IPS DF 6.9 (cell line): ENCODE results near the gene NPC1L1.
A peak's percentile ranks its signal among the peaks of the same experiment; 100 is the strongest.

Experiments used
- DNase-seq: peaks from one replicate; pipeline ENCODE4 v3.0.0-alpha.2; 2013; ENCODE audit warnings: low read depth, low spot score
- H3K27ac ChIP-seq: one replicate; pipeline ENCODE4 v1.5.1; 2013; ENCODE audit warnings: low read length, control low read depth
- H3K27me3 ChIP-seq: 2 replicates; pipeline ENCODE4 v1.6.1; 2013; ENCODE audit warnings: mild to moderate bottlenecking, low read length; ENCODE audit not compliant: control insufficient read depth, insufficient read depth
- H3K36me3 ChIP-seq: 2 replicates; pipeline ENCODE4 v1.6.1; 2013; ENCODE audit warnings: low read length; ENCODE audit not compliant: control insufficient read depth, insufficient read depth
- H3K4me1 ChIP-seq: 2 replicates; pipeline ENCODE4 v1.6.1; 2013; ENCODE audit warnings: low read length; ENCODE audit not compliant: control insufficient read depth, insufficient read depth
- H3K4me3 ChIP-seq: 2 replicates; pipeline ENCODE4 v1.5.1; 2013; ENCODE audit warnings: mild to moderate bottlenecking, low read length
- H3K9me3 ChIP-seq: 2 replicates; pipeline ENCODE4 v1.6.1; 2013; ENCODE audit warnings: low read length, inconsistent platforms; ENCODE audit not compliant: control insufficient read depth, insufficient read depth
- WGBS: extraction: QIAGEN DNeasy Blood & Tissue Kit; methylation state at CpG from one replicate; pipeline ENCODE4 v1.1.7; 2013; ENCODE audit warnings: mixed read lengths, missing lambda C conversion rate; ENCODE audit not compliant: insufficient read length, insufficient coverage; 5-methylcytosine and 5-hydroxymethylcytosine counted together

Gene NPC1L1

GRCh38 chr7:44541028-44541869, at the start of gene NPC1L1:
TSS of gene NPC1L1 (minus strand) at chr7:44541330. CDS start at chr7:44541259, 71 bp downstream.
- no peaks in the 10 kb centered on the region for H3K36me3 ChIP-seq
- no peaks in the 10 kb centered on the region for H3K4me1 ChIP-seq
- no peak within 1 kb of the TSS for H3K4me3 ChIP-seq
- H3K27me3 ChIP-seq = no peaks in the 10 kb centered on the region
- no peak within 1 kb of the TSS for H3K27ac ChIP-seq
- no CpG with 5 or more reads among the region's 20 CpGs for WGBS
- no peaks in the 10 kb centered on the region for H3K9me3 ChIP-seq
- DNase-seq = no peak

- WGBS = no CpG with 5 or more reads among the region's 1 CpG
- Histone ChIP-seq H3K9me3 (no peaks in the 10 kb centered on the region), H3K27ac (no peak overlapping the region), H3K27me3 (no peaks in the 10 kb centered on the region), H3K36me3 (no peaks in the 10 kb centered on the region), H3K4me3 (no peak overlapping the region), H3K4me1 (no peaks in the 10 kb centered on the region)
- DNase-seq = no peak
Observed at GRCh38 chr7:44590910-44591309, 49.8 kb upstream of the NPC1L1 start.

- WGBS = no CpG with 5 or more reads among the region's 6 CpGs
- Histone ChIP-seq H3K27ac (no peak overlapping the region), H3K4me1 (no peaks in the 10 kb centered on the region), H3K36me3 (no peaks in the 10 kb centered on the region), H3K4me3 (no peak overlapping the region), H3K27me3 (no peaks in the 10 kb centered on the region), H3K9me3 (no peaks in the 10 kb centered on the region)
- no peak for DNase-seq
Observed at GRCh38 chr7:44587843-44588711, 46.9 kb upstream of the NPC1L1 start.

GRCh38 chr7:44583146-44583865, 42.2 kb upstream of the NPC1L1 start:
- peaks cover 5% of the 10 kb centered on the region; the same call in 1 of the 2 replicates for H3K36me3 ChIP-seq
- H3K4me3 ChIP-seq = no peak overlapping the region; the same call in 1 of the 2 replicates
- H3K9me3 ChIP-seq = no peaks in the 10 kb centered on the region
- DNase-seq = no peak
- H3K4me1 ChIP-seq = peaks cover 2% of the 10 kb centered on the region; the same call in 1 of the 2 replicates
- H3K27me3 ChIP-seq = no peaks in the 10 kb centered on the region
- no CpG with 5 or more reads among the region's 13 CpGs for WGBS
- no peak overlapping the region for H3K27ac ChIP-seq

GRCh38 chr7:44581879-44582603, 40.9 kb upstream of the NPC1L1 start, which contains the start of gene TMED4:
TSS of gene TMED4 (minus strand) at chr7:44582231. CDS start at chr7:44582206, 25 bp downstream.
- Histone ChIP-seq H3K27ac (no peak within 1 kb of the TSS), H3K36me3 (peaks cover 5% of the 10 kb centered on the region; the same call in 1 of the 2 replicates), H3K4me1 (peaks cover 2% of the 10 kb centered on the region; the same call in 1 of the 2 replicates), H3K9me3 (no peaks in the 10 kb centered on the region), H3K4me3 (peak within 1 kb of the TSS; percentile 65; the same call in 1 of the 2 replicates), H3K27me3 (no peaks in the 10 kb centered on the region)
- no CpG with 5 or more reads among the region's 71 CpGs for whole genome bisulfite sequencing
- DNase-seq = peak; percentile 95

- no peaks in the 10 kb centered on the region for H3K9me3 ChIP-seq
- H3K4me3 ChIP-seq = peak overlapping the region; percentile 64; the same call in 1 of the 2 replicates
- WGBS = no CpG with 5 or more reads among the region's 30 CpGs
- DNase-seq = no peak
- no peak overlapping the region for H3K27ac ChIP-seq
- no peaks in the 10 kb centered on the region for H3K27me3 ChIP-seq
- H3K4me1 ChIP-seq = peaks cover 2% of the 10 kb centered on the region; the same call in 1 of the 2 replicates
- H3K36me3 ChIP-seq = peaks cover 5% of the 10 kb centered on the region; the same call in 1 of the 2 replicates
Observed at GRCh38 chr7:44580945-44581878, 40.1 kb upstream of the NPC1L1 start.

GRCh38 chr7:44576228-44576627, 35.1 kb upstream of the NPC1L1 start:
- H3K36me3 ChIP-seq = peaks cover 19% of the 10 kb centered on the region

GRCh38 chr7:44575054-44575453, 33.9 kb upstream of the NPC1L1 start:
- no peaks in the 10 kb centered on the region; the same call in none of the 2 replicates for H3K4me1 ChIP-seq
- H3K9me3 ChIP-seq = no peaks in the 10 kb centered on the region
- peaks cover 26% of the 10 kb centered on the region for H3K36me3 ChIP-seq
- no peak overlapping the region for H3K4me3 ChIP-seq
- H3K27me3 ChIP-seq = no peaks in the 10 kb centered on the region
- H3K27ac ChIP-seq = no peak overlapping the region
- no peak for DNase-seq

More at GRCh38 chr7:44576228-44576627, 35.1 kb upstream of the NPC1L1 start:
- Histone ChIP-seq H3K4me1 (peaks cover 2% of the 10 kb centered on the region), H3K27me3 (no peaks in the 10 kb centered on the region), H3K27ac (no peak overlapping the region), H3K9me3 (no peaks in the 10 kb centered on the region), H3K4me3 (no peak overlapping the region)
- no CpG with 5 or more reads among the region's 2 CpGs for WGBS
- DNase-seq = no peak
